ELF-1 (cell line): ENCODE measurements around the gene C17orf50.

ENCODE experiments used
- DNase-seq: peaks from one replicate; pipeline ENCODE4 v3.0.0-alpha.2; 2016; ENCODE audit warnings: low read depth, low spot score

Gene C17orf50

DNA sequence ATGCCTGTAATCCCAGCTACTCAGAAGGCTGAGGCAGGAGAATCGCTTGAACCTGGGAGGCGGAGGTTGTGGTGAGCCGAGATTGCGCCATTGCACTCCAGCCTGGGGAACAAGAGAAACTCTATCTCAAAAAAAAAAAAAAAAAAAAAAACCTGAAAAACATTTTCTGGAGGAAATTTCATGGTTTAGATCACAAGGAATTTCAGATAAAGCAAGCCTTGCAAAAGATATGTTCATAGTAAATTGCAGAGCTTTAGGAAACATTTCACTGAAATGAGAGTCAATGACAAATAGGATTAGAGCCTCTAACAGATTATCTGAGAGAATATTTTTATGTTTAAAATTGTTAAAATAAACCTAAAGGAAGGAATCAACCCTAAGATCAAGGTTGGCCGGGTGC lies 51.8 kb downstream of the C17orf50 start:
- no peak for DNase-seq
